Measurements from ENCODE around the gene DNAJC21. TPM values are rescaled to one million over a fixed set of nuclear protein-coding genes. Genes with fewer than 3 reads are reported as not detected.
A peak's percentile ranks its signal among the peaks of the same experiment; 100 is the strongest.

The DNAJC21 gene
- total RNA-seq, 2 experiments from 2014 or later: 52.4 to 57.6 TPM

DNA sequence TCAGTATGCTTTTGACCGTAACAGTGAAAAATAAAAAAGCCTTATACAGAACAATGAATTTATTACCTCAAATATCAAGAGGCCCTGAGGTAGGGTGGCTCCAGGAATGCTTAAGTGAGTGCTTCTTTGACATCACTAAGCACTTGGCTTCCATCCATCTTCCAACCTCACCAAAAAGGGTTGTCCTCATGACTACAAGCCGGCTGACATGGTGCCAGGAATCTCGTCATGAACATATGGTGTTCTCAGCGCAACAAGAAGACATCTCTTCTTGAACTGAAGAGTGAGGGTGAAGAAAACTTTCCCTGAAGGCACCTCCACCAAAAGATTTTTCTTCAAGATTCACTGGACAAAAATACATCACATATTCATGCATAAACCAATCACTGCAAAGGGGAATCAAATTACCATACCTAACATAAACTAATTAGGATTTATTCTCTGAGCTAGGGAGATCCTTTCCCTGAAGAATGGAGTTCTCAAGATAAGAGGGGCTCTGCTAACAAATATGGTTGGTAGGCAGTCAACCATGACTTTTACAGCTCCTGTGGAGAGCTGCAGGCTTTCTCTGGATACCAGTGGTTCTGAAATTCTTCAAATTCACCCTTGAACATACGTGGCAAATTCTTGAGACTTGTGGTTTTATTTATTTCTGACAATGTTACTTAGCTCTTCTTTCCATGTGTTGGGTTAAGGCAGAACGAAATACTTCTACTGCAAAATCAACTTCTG lies 68.9 kb downstream of the DNAJC21 start:
- CTCF ChIA-PET: no interaction called here
- no peak for DNase-seq
- H3K4me3 Mint-ChIP-seq: no peak overlapping the region
- peaks cover 40% of the 10 kb centered on the region for H3K27me3 Mint-ChIP-seq
- H3K9me3 Mint-ChIP-seq: no peaks in the 10 kb centered on the region
- no peaks in the 10 kb centered on the region for H3K4me1 Mint-ChIP-seq
- no peaks in the 10 kb centered on the region for H3K36me3 Mint-ChIP-seq (ENCODE audit: low read depth)
- POLR2A ChIA-PET: no interaction called here
- no peak overlapping the region for H3K27ac Mint-ChIP-seq

GRCh38 chr5:35001842-35002241 lies 72.5 kb downstream of the DNAJC21 start:
- Mint-ChIP-seq H3K4me1 (no peaks in the 10 kb centered on the region), H3K27me3 (peaks cover 16% of the 10 kb centered on the region), H3K27ac (no peak overlapping the region), H3K9me3 (no peaks in the 10 kb centered on the region), H3K36me3 (ENCODE audit: low read depth) (no peaks in the 10 kb centered on the region), H3K4me3 (no peak overlapping the region)
- ChIA-PET CTCF (interaction anchor here (1.5 kb wide), 1 partner anchor 18 kb away, joined by 4 read pairs; no protein-coding TSS in a partner anchor), POLR2A (no interaction called here)
- DNase-seq: no peak

GRCh38 chr5:35002459-35002858 lies 73.1 kb downstream of the DNAJC21 start:
- no peaks in the 10 kb centered on the region for H3K36me3 Mint-ChIP-seq (ENCODE audit: low read depth)
- peaks cover 19% of the 10 kb centered on the region for H3K27me3 Mint-ChIP-seq
- H3K9me3 Mint-ChIP-seq: no peaks in the 10 kb centered on the region
- no peak overlapping the region for H3K27ac Mint-ChIP-seq
- DNase-seq: no peak
- H3K4me3 Mint-ChIP-seq: no peak overlapping the region
- CTCF ChIA-PET: interaction anchor here (1.5 kb wide), 1 partner anchor 19 kb away, joined by 4 read pairs; no protein-coding TSS in a partner anchor
- no peaks in the 10 kb centered on the region for H3K4me1 Mint-ChIP-seq
- POLR2A ChIA-PET: no interaction called here

GRCh38 chr5:35003018-35003957 lies 73.9 kb downstream of the DNAJC21 start:
- Mint-ChIP-seq H3K4me1 (no peaks in the 10 kb centered on the region), H3K36me3 (ENCODE audit: low read depth) (no peaks in the 10 kb centered on the region), H3K27ac (no peak overlapping the region), H3K27me3 (peaks cover 22% of the 10 kb centered on the region), H3K4me3 (no peak overlapping the region), H3K9me3 (no peaks in the 10 kb centered on the region)
- peak; percentile 68 for DNase-seq
- CTCF ChIA-PET: interaction anchor here (0.6 to 1.6 kb wide), 9 partner anchors 10 to 517 kb away, joined by 3 to 6 read pairs (median 4); no protein-coding TSS in a partner anchor
- POLR2A ChIA-PET: no interaction called here

- H3K9me3 Mint-ChIP-seq: no peaks in the 10 kb centered on the region
- no peak overlapping the region for H3K4me3 Mint-ChIP-seq
- DNase-seq: no peak
- CTCF ChIA-PET: interaction anchor here (1.2 to 1.6 kb wide), 3 partner anchors 11 to 518 kb away, joined by 4 to 6 read pairs (median 5); no protein-coding TSS in a partner anchor
- H3K36me3 Mint-ChIP-seq (ENCODE audit: low read depth): no peaks in the 10 kb centered on the region
- H3K27ac Mint-ChIP-seq: no peak overlapping the region
- POLR2A ChIA-PET: no interaction called here
- H3K27me3 Mint-ChIP-seq: peaks cover 26% of the 10 kb centered on the region
- H3K4me1 Mint-ChIP-seq: no peaks in the 10 kb centered on the region
Observed at GRCh38 chr5:35004200-35004599, 74.8 kb downstream of the DNAJC21 start.

- peaks cover 23% of the 10 kb centered on the region for H3K27me3 Mint-ChIP-seq
- CTCF ChIA-PET: no interaction called here
- no peak overlapping the region for H3K27ac Mint-ChIP-seq
- no peak for DNase-seq
- no peaks in the 10 kb centered on the region for H3K4me1 Mint-ChIP-seq
- POLR2A ChIA-PET: no interaction called here
- no peak overlapping the region for H3K4me3 Mint-ChIP-seq
- H3K9me3 Mint-ChIP-seq: no peaks in the 10 kb centered on the region
- H3K36me3 Mint-ChIP-seq (ENCODE audit: low read depth): no peaks in the 10 kb centered on the region
Observed at GRCh38 chr5:35004771-35005170, 75.4 kb downstream of the DNAJC21 start.

Other genes with a start within 250 kb of the DNAJC21 start
- gene TTC23L, start 90.4 kb upstream of the DNAJC21 start, total RNA-seq: not detected
- gene RAD1, start 14.1 kb upstream of the DNAJC21 start, total RNA-seq: 10 to 100 TPM; 25.6 to 26.5 TPM
- 10 to 100 TPM; 33.3 to 50.5 TPM for gene BRIX1, start 13.8 kb upstream of the DNAJC21 start, total RNA-seq
- gene AGXT2, start 118.4 kb downstream of the DNAJC21 start, total RNA-seq: not detected

Data from activated CD4-positive, alpha-beta T cell treated with anti-CD3 and anti-CD28 coated beads, Interleukin-2, amount 10 ng/mL, durations not matched to agents 7 days and 5 days (primary cell).